Stimulated activated CD4-positive, alpha-beta T cell treated with anti-CD3 and anti-CD28 coated beads, TNF-alpha, amount 100 ng/mL, for 1 hour (primary cell): ENCODE measurements around the gene STIP1.

Source experiments
- DNase-seq, 3 donors: peaks; one replicate each; pipeline ENCODE4 v3.0.0-alpha.2; 2020; ENCODE audit warnings: low read depth in 3 of 3, low spot score in 1 of 3

The STIP1 gene

DNA sequence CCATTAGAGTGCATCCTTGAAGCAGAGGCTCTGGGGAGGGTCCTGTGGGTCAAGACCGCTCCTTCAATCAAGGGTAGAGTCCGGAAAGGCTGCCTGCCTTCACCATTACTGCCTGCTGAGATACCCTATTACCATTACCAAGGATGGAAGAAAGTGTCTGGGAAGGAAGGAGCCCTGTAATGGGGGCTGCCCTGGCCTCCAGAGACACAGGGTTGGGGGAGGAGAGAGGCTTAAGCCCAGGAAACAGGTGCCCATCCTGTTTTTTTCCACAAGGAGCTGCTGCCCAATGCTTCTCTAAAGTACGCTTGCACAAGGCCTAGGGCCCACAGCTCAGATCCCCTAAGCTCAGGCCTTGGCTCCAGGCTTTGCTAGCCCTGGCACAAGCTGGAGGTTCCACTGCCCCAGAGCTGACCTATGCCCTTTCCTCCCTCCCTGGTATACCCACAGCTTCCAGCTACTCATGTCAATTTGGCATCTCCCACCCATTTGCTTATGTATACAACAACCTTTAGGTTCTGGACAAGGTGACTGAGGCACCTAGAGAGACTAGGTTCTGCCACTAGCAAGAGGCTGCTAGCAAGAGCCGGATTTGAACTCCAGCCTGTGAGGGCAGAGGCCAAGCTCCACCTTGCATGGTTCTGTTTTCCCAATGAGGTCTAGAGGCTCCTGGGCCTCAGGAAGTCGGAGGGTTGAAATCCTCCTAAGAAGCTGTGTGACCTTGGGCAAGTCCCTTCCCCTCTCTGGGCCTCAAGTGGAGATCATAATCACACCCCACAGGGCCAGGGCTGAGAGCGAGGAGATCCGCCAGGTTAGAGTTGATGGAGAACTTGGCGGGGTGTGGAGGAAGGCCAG lies 63.8 kb downstream of the STIP1 start:
- DNase-seq: no peak

DNA sequence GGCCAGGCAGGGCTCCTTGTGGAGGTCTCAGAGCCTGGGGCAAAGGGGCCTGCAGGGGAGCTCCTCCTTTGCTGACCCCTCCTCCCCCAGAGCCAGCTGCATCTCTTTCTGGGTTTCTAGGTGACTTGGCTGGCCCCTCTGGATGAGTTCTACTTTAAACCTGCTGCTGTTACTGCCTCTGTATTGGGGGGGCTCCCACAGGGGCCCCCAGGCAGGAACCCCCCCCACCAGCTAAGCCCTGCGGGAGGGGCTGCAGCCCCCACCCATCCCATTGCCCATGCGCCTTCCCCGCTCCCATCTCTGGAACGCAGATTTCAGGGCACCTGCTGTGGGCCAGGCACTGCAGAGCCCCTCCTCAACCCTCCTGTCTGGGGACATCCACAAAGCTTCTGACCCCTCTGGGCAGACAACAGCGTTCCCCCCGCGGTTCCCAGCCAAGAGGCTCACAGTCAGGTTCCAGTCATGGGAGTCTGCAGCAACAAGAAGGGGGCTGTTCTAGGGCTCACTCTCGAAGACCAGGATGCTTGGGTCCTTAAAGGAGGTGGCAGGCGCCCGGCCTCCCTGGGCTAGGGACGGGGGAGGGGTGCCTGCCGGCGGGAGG lies 64.5 kb downstream of the STIP1 start:
- no peak for DNase-seq

DNA sequence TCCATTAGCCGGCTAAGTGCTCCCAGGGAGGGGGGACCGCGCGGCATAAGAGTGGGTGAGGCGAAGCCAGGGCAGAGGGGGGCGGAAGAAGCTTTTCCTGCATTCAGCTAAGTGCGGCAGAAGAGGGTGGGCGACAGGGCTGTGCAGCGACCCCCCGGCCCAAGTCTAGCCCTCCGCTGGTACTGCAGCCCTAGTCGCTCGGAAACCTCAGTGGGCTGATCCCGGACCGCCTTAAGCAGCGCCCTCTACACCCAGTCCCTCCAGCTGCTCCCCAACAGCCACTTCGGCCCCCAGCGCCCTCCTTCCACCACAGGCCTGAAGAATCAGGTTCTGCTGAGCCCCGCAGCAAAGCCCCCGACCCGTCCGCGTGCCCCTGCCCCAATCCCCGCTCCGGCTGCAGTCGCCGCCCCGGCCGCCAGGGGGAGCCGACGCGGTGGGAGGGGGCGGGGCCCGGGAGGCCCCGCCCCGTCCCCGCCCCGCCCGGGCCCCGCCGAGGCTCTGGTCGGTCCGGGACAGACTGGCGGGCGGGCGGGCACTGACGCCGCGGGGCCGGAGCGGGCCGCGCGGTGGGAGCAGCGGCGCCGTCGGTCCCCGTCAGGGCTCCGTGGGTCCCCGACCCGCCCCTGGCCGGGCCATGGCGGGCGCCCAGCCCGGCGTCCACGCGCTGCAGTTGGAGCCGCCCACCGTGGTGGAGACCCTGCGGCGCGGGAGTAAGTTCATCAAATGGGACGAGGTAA lies 65.2 kb downstream of the STIP1 start, which contains the start of gene PLCB3:
TSS of gene PLCB3 (plus strand) at position 515 of the 737 bp plus-strand sequence. CDS start at position 635, 120 bp downstream.
- peak in 2 of 3 donors; percentile 57 to 60 for DNase-seq

DNA sequence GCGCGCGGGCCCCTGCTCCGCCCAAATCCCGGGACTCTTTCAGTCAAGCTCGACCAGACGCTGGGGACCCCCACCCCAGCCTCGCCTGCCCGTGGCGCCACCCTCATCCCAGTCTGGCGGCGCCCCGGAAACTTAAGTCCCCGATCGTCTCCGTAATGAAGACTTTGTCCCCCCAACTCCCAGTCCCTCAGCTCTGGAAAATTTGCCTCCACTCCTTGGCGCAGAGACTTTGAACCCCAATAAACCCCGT lies 65.7 kb downstream of the STIP1 start:
- no peak for DNase-seq

DNA sequence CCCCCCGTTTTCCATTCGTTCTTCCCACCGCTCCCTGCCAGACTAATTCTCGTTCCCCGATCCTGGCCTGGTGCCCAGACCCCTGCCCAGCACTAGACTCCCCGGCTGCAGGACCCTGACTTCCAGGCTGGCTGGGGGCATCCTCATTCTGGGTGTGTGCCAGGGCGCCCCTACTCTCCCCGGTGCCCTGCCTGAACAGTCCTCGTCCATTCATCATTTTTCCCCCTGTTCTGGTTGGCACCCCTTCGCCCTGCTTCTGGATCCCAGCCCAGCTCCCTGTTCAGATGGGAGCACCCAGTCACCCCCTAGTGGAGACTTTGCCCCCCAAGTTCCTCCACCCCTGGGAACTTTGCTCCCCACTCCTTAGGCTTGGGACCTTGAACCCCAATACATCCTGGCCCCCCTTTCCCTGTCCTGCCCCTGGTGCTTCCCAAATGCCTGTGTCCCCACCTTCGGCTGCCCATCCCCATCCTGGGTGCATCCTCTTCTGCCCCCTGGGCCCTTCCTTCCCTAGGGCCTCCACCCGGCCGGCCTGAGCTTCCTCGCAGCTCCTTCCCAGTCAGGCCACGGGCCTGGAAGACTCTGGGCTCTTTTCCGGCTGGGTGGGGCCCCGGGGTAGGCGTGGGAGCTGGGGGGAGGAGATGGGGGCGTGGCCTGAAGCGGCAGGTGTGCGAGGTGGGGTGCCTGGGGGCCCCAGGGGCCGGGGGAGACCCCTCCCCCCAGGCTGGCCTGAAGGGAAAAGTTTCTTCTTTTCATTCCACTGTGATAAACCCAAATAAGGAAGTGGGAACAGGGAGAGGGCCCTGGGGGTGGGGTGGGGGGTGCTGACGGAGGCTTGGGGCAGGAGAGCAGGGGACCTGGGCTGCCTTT lies 66.3 kb downstream of the STIP1 start:
- no peak for DNase-seq

DNA sequence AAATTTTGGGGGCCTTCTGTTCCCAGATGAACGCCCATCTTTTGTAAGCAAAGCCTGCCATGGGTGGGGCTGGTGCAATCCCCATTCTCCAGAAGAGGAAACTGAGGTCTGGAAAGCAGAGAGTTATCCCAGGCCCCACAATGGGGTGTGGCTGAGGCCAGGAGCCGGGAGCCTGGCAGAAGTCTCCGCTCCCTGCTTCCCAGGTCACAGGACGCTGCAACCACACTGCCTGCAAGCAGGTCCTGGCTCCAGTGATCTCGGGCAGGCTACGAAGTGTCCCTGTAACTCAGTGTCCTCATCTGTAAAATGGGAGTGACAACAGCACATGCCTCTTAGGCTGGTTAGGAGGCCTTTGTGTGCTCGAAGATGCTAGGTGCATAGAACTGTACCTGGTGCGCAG lies 67.1 kb downstream of the STIP1 start:
- no peak for DNase-seq

DNA sequence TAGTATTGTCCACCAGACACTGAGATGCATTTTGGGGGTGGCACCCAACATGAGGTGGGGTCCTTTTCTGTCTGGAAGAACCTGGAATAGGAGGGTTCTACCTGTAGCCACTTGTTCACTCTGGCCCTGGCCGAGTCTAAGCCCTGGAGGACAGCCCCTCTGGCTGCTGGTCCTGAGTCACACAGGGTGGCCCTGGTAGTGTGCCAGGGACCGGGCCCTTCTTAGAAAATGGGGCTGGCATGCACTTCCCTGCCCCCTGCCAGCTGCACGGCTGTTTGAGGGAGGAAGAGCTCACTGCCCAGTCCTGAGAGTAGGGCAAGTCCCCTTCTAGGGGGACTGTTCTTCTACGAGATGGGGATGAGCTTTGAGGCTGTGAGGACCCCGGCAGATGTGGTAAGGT lies 67.5 kb downstream of the STIP1 start:
- no peak for DNase-seq
